Esophagus muscularis mucosa (tissue), 3 donors: ENCODE measurements around the gene MAVS.

Experiments
- POLR2A ChIP-seq: fragments of 450-650 bp; IDR thresholded peaks from one replicate; pipeline ENCODE4 v1.6.1; 2017; ENCODE audit warnings: antibody characterized with exemption, moderate library complexity, mild to moderate bottlenecking, low read depth
- POLR2AphosphoS5 ChIP-seq, 2 donors: sonication (generic); formaldehyde crosslinking; IDR thresholded peaks; one replicate each; pipeline ENCODE4 v1.6.1; 2017; ENCODE audit warnings: antibody characterized with exemption in 2 of 2
- TF ChIP-seq, protein P1 (sequence below), 3 experiments: fragments of 200-600 bp in 2 of 3; fragments of 450-650 bp in 1 of 3; sonication (generic) in 2 of 3; IDR thresholded peaks; one replicate each; pipeline ENCODE4 v1.5.1; 2017 to 2019; ENCODE audit warnings: antibody characterized with exemption in 3 of 3, mild to moderate bottlenecking in 2 of 3, moderate library complexity in 1 of 3

GRCh38 chr20:3821996-3822395 lies 24.6 kb upstream of the MAVS start:
- TF ChIP-seq, protein P1, sequence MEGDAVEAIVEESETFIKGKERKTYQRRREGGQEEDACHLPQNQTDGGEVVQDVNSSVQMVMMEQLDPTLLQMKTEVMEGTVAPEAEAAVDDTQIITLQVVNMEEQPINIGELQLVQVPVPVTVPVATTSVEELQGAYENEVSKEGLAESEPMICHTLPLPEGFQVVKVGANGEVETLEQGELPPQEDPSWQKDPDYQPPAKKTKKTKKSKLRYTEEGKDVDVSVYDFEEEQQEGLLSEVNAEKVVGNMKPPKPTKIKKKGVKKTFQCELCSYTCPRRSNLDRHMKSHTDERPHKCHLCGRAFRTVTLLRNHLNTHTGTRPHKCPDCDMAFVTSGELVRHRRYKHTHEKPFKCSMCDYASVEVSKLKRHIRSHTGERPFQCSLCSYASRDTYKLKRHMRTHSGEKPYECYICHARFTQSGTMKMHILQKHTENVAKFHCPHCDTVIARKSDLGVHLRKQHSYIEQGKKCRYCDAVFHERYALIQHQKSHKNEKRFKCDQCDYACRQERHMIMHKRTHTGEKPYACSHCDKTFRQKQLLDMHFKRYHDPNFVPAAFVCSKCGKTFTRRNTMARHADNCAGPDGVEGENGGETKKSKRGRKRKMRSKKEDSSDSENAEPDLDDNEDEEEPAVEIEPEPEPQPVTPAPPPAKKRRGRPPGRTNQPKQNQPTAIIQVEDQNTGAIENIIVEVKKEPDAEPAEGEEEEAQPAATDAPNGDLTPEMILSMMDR (IDR thresholded peaks at IDR 0.05) = no peak
- no peak for TF ChIP-seq POLR2A
- TF ChIP-seq POLR2AphosphoS5 (IDR thresholded peaks at IDR 0.05) = no peak
